Calu3 (cell line): ENCODE measurements around the gene TBC1D7. TPM values are rescaled to one million over a fixed set of nuclear protein-coding genes. Genes with fewer than 3 reads are reported as not detected.

Experiments
- BruUV-seq: library from RNA; stranded (reverse); fragments of 400-500 nt; replicated peaks from 2 replicates; lab custom pipeline; 2021; lab: Mats Ljungman, UMichigan
- CTCF ChIA-PET: fragments of 300-600 bp; sonication (Branson Sonifier 250); formaldehyde crosslinking; loops from one replicate; lab custom pipeline; 2022; ENCODE audit warnings: antibody characterized with exemption; lab: Charles Lee
- DNase-seq: peaks from one replicate; pipeline ENCODE4 v3.0.0; 2022
- H3K27ac Mint-ChIP-seq: one replicate; pipeline ENCODE4 v1.8.0; 2022; ENCODE audit warnings: mixed read lengths; ENCODE audit not compliant: unreplicated experiment
- H3K27me3 Mint-ChIP-seq: one replicate; pipeline ENCODE4 v1.8.0; 2022; ENCODE audit warnings: mixed read lengths; ENCODE audit not compliant: unreplicated experiment
- H3K36me3 Mint-ChIP-seq: one replicate; pipeline ENCODE4 v1.8.0; 2022; ENCODE audit warnings: mild to moderate bottlenecking, moderate library complexity, mixed read lengths; ENCODE audit not compliant: insufficient read depth, unreplicated experiment
- H3K4me1 Mint-ChIP-seq: one replicate; pipeline ENCODE4 v1.8.0; 2022; ENCODE audit warnings: mild to moderate bottlenecking, low read depth, mixed read lengths; ENCODE audit not compliant: unreplicated experiment
- H3K4me3 Mint-ChIP-seq: one replicate; pipeline ENCODE4 v1.8.0; 2022; ENCODE audit warnings: mild to moderate bottlenecking, low read depth, moderate library complexity, mixed read lengths; ENCODE audit not compliant: unreplicated experiment
- H3K9me3 Mint-ChIP-seq: one replicate; pipeline ENCODE4 v1.8.0; 2022; ENCODE audit warnings: low read depth, mixed read lengths; ENCODE audit not compliant: unreplicated experiment
- intact Hi-C: fragments of 100-400 bp; cut with micrococcal nuclease; formaldehyde crosslinking; loops from one replicate; pipeline ENCODE4 v1.10.0; 2022; ENCODE audit not compliant: unreplicated experiment
- total RNA-seq: library from RNA; stranded (reverse); gene quantifications from 2 replicates; pipeline ENCODE4 v1.2.3, GENCODE V29; 2022
- TF ChIP-seq, protein P1 (sequence below): fragments of 200-600 bp; IDR thresholded peaks from one replicate; pipeline ENCODE4 v1.8.0; 2022; ENCODE audit warnings: antibody characterized with exemption; ENCODE audit not compliant: unreplicated experiment

The TBC1D7 gene
- total RNA-seq, 1 experiment from 2014 or later = 13.2 TPM

DNA sequence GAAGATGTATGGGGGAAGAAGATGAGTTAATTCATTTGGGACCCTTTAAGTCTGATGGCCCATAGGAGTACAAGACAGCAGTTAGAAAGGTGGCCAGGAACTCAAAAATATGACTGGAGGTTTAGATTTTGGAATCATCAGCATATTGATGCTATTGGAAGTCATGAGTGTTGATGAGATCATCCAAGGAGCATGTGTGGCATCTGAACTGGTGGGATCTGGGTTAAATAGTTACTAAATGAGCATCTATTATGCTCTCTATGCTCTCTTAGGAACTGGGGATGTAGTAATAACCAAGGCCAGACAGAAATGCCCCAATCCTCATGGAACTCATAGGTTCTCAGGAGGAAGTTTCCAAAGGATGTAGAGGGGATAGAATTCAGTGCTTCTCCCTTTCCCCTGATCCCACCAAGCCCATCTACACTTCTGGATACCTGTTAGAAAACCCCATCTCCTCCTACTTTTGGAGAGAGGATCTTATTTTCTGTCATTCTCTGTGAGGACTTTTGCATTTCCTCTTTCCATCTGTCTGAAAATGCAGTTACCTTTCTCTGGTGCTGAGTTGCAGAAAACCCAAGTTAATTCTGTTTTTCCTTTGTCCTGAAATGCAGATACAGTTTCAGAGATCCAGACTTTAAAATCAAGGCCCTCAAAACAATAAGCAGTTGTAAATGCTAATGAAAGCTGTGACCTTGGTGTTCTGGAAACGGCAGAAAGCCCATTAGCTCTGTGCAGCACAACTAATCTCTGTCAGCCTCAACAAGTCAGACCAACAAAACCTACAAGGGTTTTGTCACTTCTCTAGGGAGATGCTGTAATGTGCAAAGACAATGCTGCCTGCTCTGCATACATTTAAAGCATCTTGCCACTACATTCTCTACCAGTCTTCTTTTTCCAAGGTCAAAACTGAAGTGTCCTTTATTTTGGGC is 65.8 kb downstream of the TBC1D7 start:
- no TSS peak for BruUV-seq
- no peak overlapping the region for H3K27ac Mint-ChIP-seq
- H3K4me3 Mint-ChIP-seq = no peak overlapping the region
- TF ChIP-seq, protein P1, sequence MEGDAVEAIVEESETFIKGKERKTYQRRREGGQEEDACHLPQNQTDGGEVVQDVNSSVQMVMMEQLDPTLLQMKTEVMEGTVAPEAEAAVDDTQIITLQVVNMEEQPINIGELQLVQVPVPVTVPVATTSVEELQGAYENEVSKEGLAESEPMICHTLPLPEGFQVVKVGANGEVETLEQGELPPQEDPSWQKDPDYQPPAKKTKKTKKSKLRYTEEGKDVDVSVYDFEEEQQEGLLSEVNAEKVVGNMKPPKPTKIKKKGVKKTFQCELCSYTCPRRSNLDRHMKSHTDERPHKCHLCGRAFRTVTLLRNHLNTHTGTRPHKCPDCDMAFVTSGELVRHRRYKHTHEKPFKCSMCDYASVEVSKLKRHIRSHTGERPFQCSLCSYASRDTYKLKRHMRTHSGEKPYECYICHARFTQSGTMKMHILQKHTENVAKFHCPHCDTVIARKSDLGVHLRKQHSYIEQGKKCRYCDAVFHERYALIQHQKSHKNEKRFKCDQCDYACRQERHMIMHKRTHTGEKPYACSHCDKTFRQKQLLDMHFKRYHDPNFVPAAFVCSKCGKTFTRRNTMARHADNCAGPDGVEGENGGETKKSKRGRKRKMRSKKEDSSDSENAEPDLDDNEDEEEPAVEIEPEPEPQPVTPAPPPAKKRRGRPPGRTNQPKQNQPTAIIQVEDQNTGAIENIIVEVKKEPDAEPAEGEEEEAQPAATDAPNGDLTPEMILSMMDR = no peak
- DNase-seq = no peak
- H3K9me3 Mint-ChIP-seq = peaks cover 4% of the 10 kb centered on the region
- H3K27me3 Mint-ChIP-seq = peaks cover 9% of the 10 kb centered on the region
- CTCF ChIA-PET = no interaction called here
- H3K4me1 Mint-ChIP-seq = no peaks in the 10 kb centered on the region
- intact Hi-C loops = no loop called here
- H3K36me3 Mint-ChIP-seq = no peaks in the 10 kb centered on the region

DNA sequence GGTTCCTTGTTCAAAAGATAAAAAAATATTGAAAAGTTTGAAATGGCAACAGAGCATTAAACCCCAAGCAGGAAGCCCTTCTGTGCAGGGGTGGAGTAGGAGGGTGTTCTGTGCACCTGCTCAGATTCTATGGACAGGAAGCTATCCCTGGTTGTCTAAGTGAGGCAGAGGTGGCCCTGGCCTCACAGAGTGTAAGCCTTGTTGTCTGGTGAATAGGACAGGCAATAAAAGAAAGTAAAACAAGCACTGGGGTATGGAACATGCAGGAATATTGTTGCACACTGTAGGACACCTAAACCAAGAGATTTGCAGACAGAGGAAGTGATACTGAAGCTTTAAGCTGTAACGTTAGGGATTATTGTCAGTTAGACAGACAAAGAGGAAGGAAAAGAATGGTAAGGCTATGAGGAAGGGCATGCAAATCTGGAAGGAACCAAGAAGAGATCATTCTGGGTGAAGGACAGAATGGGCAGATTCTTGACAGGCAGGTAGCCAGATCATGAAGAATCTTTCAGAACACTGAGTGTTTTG is 66.8 kb downstream of the TBC1D7 start:
- intact Hi-C loops = no loop called here
- BruUV-seq = no TSS peak
- TF ChIP-seq, protein P1 = no peak
- Mint-ChIP-seq H3K9me3 (peaks cover 6% of the 10 kb centered on the region), H3K27ac (no peak overlapping the region), H3K36me3 (no peaks in the 10 kb centered on the region), H3K27me3 (peaks cover 9% of the 10 kb centered on the region), H3K4me3 (no peak overlapping the region), H3K4me1 (peaks cover 4% of the 10 kb centered on the region)
- no peak for DNase-seq
- CTCF ChIA-PET = no interaction called here

DNA sequence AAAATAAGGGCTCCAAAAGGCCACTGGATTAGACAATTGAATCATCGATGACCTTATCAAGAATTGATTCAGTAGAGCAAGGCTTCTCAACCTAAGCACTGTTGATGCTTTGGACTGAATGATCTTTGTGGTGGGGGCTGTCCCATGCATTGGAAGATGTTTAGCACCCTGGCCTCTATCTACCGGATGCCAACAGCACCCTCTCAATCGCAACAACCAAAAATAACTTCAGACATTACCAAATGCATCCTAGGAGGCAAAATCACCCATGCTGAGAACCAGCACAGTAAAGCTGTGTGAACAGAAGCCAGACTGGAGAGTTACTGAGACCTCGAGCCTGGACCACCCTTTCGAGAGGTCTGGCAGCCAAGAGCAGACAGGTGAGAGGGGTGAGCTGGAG is 67.5 kb downstream of the TBC1D7 start:
- Mint-ChIP-seq H3K9me3 (peaks cover 3% of the 10 kb centered on the region), H3K27ac (no peak overlapping the region), H3K4me1 (peaks cover 7% of the 10 kb centered on the region), H3K27me3 (peaks cover 9% of the 10 kb centered on the region), H3K4me3 (no peak overlapping the region), H3K36me3 (no peaks in the 10 kb centered on the region)
- intact Hi-C loops = no loop called here
- no peak for DNase-seq
- no TSS peak for BruUV-seq
- TF ChIP-seq, protein P1 = no peak
- CTCF ChIA-PET = no interaction called here

DNA sequence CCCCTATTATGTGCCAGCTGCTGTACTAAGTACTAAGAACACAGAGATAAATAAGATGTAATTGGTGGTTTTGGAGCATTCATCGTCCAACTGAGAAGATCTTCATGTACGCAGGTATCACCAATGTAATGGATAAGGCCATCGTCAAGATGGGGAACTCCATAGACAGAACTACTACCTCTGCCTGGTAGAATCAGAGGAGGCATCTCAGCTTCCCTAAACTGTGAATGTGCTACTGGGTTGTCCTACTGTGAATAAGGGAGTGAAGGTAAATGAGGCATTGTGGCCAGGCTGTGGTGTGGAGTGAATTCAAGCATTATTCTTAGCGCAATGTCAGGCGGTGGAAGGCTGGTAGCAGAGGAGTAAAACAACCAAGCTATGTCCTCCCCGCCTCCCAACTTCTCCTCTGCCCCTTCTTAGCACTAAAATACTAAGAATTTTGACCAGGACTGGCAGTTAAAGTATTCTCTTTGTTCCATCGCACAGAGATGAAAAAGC is 68.2 kb downstream of the TBC1D7 start:
- intact Hi-C loops = no loop called here
- TF ChIP-seq, protein P1 = no peak
- peaks cover 9% of the 10 kb centered on the region for H3K27me3 Mint-ChIP-seq
- peaks cover 7% of the 10 kb centered on the region for H3K4me1 Mint-ChIP-seq
- H3K4me3 Mint-ChIP-seq = no peak overlapping the region
- BruUV-seq = no TSS peak
- H3K27ac Mint-ChIP-seq = no peak overlapping the region
- peaks cover 3% of the 10 kb centered on the region for H3K9me3 Mint-ChIP-seq
- H3K36me3 Mint-ChIP-seq = no peaks in the 10 kb centered on the region
- CTCF ChIA-PET = no interaction called here
- DNase-seq = no peak
